ENCODE results near the gene PKD2L2. TPM values are rescaled to one million over a fixed set of nuclear protein-coding genes. Genes with fewer than 3 reads are reported as not detected.

PKD2L2 gene
- total and polyA plus RNA-seq, 9 of the 15 experiments (the other 6 are each of a cell fraction or from before 2014, with no cell fraction given) = 0.08 to 0.25 (median 0.11) TPM; not detected in 5

DNA sequence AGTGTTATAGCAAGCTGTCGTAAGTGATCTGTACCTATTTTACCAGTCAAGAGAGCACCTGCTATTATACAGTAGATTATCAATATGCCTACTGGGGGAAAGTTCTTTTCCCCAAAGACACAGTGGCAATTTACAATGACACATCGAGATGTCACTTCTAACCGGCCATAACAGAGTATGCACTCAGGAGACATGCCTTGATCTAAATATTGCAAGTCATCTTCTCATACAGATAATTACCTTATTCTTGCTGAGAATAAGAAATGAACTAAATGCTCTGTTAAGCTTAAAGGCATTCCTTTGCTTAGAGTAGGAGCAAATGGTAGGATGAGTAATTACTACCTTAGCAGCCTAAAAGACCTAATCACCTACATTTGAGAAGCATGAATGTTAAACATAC, 71.6 kb downstream of the PKD2L2 start (continued):
- TF ChIP-seq, protein P1, sequence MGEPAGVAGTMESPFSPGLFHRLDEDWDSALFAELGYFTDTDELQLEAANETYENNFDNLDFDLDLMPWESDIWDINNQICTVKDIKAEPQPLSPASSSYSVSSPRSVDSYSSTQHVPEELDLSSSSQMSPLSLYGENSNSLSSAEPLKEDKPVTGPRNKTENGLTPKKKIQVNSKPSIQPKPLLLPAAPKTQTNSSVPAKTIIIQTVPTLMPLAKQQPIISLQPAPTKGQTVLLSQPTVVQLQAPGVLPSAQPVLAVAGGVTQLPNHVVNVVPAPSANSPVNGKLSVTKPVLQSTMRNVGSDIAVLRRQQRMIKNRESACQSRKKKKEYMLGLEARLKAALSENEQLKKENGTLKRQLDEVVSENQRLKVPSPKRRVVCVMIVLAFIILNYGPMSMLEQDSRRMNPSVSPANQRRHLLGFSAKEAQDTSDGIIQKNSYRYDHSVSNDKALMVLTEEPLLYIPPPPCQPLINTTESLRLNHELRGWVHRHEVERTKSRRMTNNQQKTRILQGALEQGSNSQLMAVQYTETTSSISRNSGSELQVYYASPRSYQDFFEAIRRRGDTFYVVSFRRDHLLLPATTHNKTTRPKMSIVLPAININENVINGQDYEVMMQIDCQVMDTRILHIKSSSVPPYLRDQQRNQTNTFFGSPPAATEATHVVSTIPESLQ (CRISPR knock-in tag; IDR thresholded peaks at IDR 0.05) = no peak
- TF ChIP-seq, protein P2, sequence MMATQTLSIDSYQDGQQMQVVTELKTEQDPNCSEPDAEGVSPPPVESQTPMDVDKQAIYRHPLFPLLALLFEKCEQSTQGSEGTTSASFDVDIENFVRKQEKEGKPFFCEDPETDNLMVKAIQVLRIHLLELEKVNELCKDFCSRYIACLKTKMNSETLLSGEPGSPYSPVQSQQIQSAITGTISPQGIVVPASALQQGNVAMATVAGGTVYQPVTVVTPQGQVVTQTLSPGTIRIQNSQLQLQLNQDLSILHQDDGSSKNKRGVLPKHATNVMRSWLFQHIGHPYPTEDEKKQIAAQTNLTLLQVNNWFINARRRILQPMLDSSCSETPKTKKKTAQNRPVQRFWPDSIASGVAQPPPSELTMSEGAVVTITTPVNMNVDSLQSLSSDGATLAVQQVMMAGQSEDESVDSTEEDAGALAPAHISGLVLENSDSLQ (IDR thresholded peaks at IDR 0.05) = peak; percentile 38; the same call in 1 of the 2 replicates
- TF ChIP-seq SMAD1 (IDR thresholded peaks at IDR 0.05; ENCODE audit: low read depth, low read length, partially characterized antibody) (no peak), MCM3 (IDR thresholded peaks at IDR 0.05) (no peak), ZNF263 (CRISPR knock-in tag; IDR thresholded peaks at IDR 0.05; ENCODE audit: borderline replicate concordance) (no peak)
- TF ChIP-seq, protein P3, sequence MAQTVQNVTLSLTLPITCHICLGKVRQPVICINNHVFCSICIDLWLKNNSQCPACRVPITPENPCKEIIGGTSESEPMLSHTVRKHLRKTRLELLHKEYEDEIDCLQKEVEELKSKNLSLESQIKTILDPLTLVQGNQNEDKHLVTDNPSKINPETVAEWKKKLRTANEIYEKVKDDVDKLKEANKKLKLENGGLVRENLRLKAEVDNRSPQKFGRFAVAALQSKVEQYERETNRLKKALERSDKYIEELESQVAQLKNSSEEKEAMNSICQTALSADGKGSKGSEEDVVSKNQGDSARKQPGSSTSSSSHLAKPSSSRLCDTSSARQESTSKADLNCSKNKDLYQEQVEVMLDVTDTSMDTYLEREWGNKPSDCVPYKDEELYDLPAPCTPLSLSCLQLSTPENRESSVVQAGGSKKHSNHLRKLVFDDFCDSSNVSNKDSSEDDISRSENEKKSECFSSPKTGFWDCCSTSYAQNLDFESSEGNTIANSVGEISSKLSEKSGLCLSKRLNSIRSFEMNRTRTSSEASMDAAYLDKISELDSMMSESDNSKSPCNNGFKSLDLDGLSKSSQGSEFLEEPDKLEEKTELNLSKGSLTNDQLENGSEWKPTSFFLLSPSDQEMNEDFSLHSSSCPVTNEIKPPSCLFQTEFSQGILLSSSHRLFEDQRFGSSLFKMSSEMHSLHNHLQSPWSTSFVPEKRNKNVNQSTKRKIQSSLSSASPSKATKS (CRISPR knock-in tag; IDR thresholded peaks at IDR 0.05) = no peak
